ENCODE data around the gene FAM13A. TPM values are rescaled to one million over a fixed set of nuclear protein-coding genes. Genes with fewer than 3 reads are reported as not detected.

FAM13A gene
- total RNA-seq, 2 experiments from 2014 or later = 10.5 TPM

- no peak overlapping the region for H3K4me3 Mint-ChIP-seq
- peaks cover 14% of the 10 kb centered on the region for H3K36me3 Mint-ChIP-seq
- H3K4me1 Mint-ChIP-seq = no peaks in the 10 kb centered on the region
- no peak for DNase-seq
- no peaks in the 10 kb centered on the region for H3K27me3 Mint-ChIP-seq
- H3K9me3 Mint-ChIP-seq = no peaks in the 10 kb centered on the region
- no peak overlapping the region for H3K27ac Mint-ChIP-seq
- no peak for ATAC-seq (ENCODE audit: low read depth)
- POLR2A ChIA-PET = no interaction called here
Measured at GRCh38 chr4:88744609-88745008, 312.4 kb downstream of the FAM13A start.

GRCh38 chr4:88743696-88744095 lies 313.3 kb downstream of the FAM13A start:
- H3K4me3 Mint-ChIP-seq = no peak overlapping the region
- H3K36me3 Mint-ChIP-seq = peaks cover 11% of the 10 kb centered on the region
- no peaks in the 10 kb centered on the region for H3K9me3 Mint-ChIP-seq
- ATAC-seq (ENCODE audit: low read depth) = no peak
- no peaks in the 10 kb centered on the region for H3K4me1 Mint-ChIP-seq
- no peak overlapping the region for H3K27ac Mint-ChIP-seq
- POLR2A ChIA-PET = no interaction called here
- H3K27me3 Mint-ChIP-seq = no peaks in the 10 kb centered on the region
- DNase-seq = no peak

- DNase-seq (no peak), ATAC-seq (ENCODE audit: low read depth) (no peak)
- no peak overlapping the region for H3K27ac Mint-ChIP-seq
- no peaks in the 10 kb centered on the region for H3K9me3 Mint-ChIP-seq
- peaks cover 6% of the 10 kb centered on the region for H3K4me1 Mint-ChIP-seq
- no peaks in the 10 kb centered on the region for H3K27me3 Mint-ChIP-seq
- POLR2A ChIA-PET = no interaction called here
- peaks cover 8% of the 10 kb centered on the region for H3K36me3 Mint-ChIP-seq
- H3K4me3 Mint-ChIP-seq = no peak overlapping the region
Measured at GRCh38 chr4:88742561-88742960, 314.4 kb downstream of the FAM13A start.

- no peak overlapping the region for H3K4me3 Mint-ChIP-seq
- H3K36me3 Mint-ChIP-seq = peaks cover 8% of the 10 kb centered on the region
- H3K27ac Mint-ChIP-seq = no peak overlapping the region
- ATAC-seq (ENCODE audit: low read depth) (no peak), DNase-seq (no peak)
- no peaks in the 10 kb centered on the region for H3K9me3 Mint-ChIP-seq
- H3K4me1 Mint-ChIP-seq = peaks cover 11% of the 10 kb centered on the region
- H3K27me3 Mint-ChIP-seq = no peaks in the 10 kb centered on the region
- POLR2A ChIA-PET = no interaction called here
Measured at GRCh38 chr4:88738180-88738579, 318.8 kb downstream of the FAM13A start.

GRCh38 chr4:88737307-88737941 lies 319.6 kb downstream of the FAM13A start:
- Mint-ChIP-seq H3K36me3 (peaks cover 8% of the 10 kb centered on the region), H3K27ac (no peak overlapping the region), H3K4me3 (peak overlapping the region; percentile 69), H3K27me3 (no peaks in the 10 kb centered on the region), H3K9me3 (no peaks in the 10 kb centered on the region), H3K4me1 (peaks cover 11% of the 10 kb centered on the region)
- DNase-seq = no peak
- peak; percentile 75 for ATAC-seq (ENCODE audit: low read depth)
- POLR2A ChIA-PET = no interaction called here

- peaks cover 11% of the 10 kb centered on the region for H3K4me1 Mint-ChIP-seq
- no peak overlapping the region for H3K27ac Mint-ChIP-seq
- H3K27me3 Mint-ChIP-seq = no peaks in the 10 kb centered on the region
- peaks cover 8% of the 10 kb centered on the region for H3K36me3 Mint-ChIP-seq
- ATAC-seq (ENCODE audit: low read depth) (no peak), DNase-seq (no peak)
- no peak overlapping the region for H3K4me3 Mint-ChIP-seq
- no peaks in the 10 kb centered on the region for H3K9me3 Mint-ChIP-seq
- POLR2A ChIA-PET = no interaction called here
Measured at GRCh38 chr4:88736264-88736663, 320.7 kb downstream of the FAM13A start.

GRCh38 chr4:88735564-88735963 lies 321.4 kb downstream of the FAM13A start:
- H3K4me1 Mint-ChIP-seq = peaks cover 11% of the 10 kb centered on the region
- no peak for ATAC-seq (ENCODE audit: low read depth)
- no peaks in the 10 kb centered on the region for H3K27me3 Mint-ChIP-seq
- peaks cover 14% of the 10 kb centered on the region for H3K36me3 Mint-ChIP-seq
- H3K27ac Mint-ChIP-seq = no peak overlapping the region
- POLR2A ChIA-PET = no interaction called here
- no peak overlapping the region for H3K4me3 Mint-ChIP-seq
- H3K9me3 Mint-ChIP-seq = no peaks in the 10 kb centered on the region
- DNase-seq = no peak

GRCh38 chr4:88734403-88734949 lies 322.5 kb downstream of the FAM13A start:
- DNase-seq (no peak), ATAC-seq (ENCODE audit: low read depth) (no peak)
- H3K4me1 Mint-ChIP-seq = peaks cover 11% of the 10 kb centered on the region
- H3K4me3 Mint-ChIP-seq = no peak overlapping the region
- no peaks in the 10 kb centered on the region for H3K9me3 Mint-ChIP-seq
- no peak overlapping the region for H3K27ac Mint-ChIP-seq
- peaks cover 15% of the 10 kb centered on the region for H3K36me3 Mint-ChIP-seq
- POLR2A ChIA-PET = no interaction called here
- no peaks in the 10 kb centered on the region for H3K27me3 Mint-ChIP-seq

GRCh38 chr4:88732714-88733368 lies 324.1 kb downstream of the FAM13A start:
- H3K4me3 Mint-ChIP-seq = no peak overlapping the region
- POLR2A ChIA-PET = no interaction called here
- no peaks in the 10 kb centered on the region for H3K27me3 Mint-ChIP-seq
- peaks cover 17% of the 10 kb centered on the region for H3K36me3 Mint-ChIP-seq
- no peak for ATAC-seq (ENCODE audit: low read depth)
- DNase-seq = no peak
- H3K4me1 Mint-ChIP-seq = peaks cover 6% of the 10 kb centered on the region
- H3K27ac Mint-ChIP-seq = no peak overlapping the region
- no peaks in the 10 kb centered on the region for H3K9me3 Mint-ChIP-seq

GRCh38 chr4:88731381-88731780 lies 325.6 kb downstream of the FAM13A start:
- Mint-ChIP-seq H3K4me1 (no peaks in the 10 kb centered on the region), H3K27me3 (no peaks in the 10 kb centered on the region), H3K4me3 (no peak overlapping the region), H3K9me3 (no peaks in the 10 kb centered on the region), H3K36me3 (peaks cover 17% of the 10 kb centered on the region), H3K27ac (no peak overlapping the region)
- no peak for DNase-seq
- no peak for ATAC-seq (ENCODE audit: low read depth)
- POLR2A ChIA-PET = no interaction called here

GRCh38 chr4:88730811-88731210 lies 326.2 kb downstream of the FAM13A start:
- H3K27me3 Mint-ChIP-seq = no peaks in the 10 kb centered on the region
- no peak overlapping the region for H3K27ac Mint-ChIP-seq
- DNase-seq = no peak
- ATAC-seq (ENCODE audit: low read depth) = no peak
- no peaks in the 10 kb centered on the region for H3K4me1 Mint-ChIP-seq
- no peaks in the 10 kb centered on the region for H3K9me3 Mint-ChIP-seq
- POLR2A ChIA-PET = no interaction called here
- H3K36me3 Mint-ChIP-seq = peaks cover 17% of the 10 kb centered on the region
- no peak overlapping the region for H3K4me3 Mint-ChIP-seq

- H3K9me3 Mint-ChIP-seq = no peaks in the 10 kb centered on the region
- H3K27me3 Mint-ChIP-seq = no peaks in the 10 kb centered on the region
- H3K36me3 Mint-ChIP-seq = peaks cover 16% of the 10 kb centered on the region
- ATAC-seq (ENCODE audit: low read depth) = no peak
- H3K27ac Mint-ChIP-seq = no peak overlapping the region
- no peak overlapping the region for H3K4me3 Mint-ChIP-seq
- H3K4me1 Mint-ChIP-seq = no peaks in the 10 kb centered on the region
- POLR2A ChIA-PET = no interaction called here
- no peak for DNase-seq
Measured at GRCh38 chr4:88729146-88729760, 327.7 kb downstream of the FAM13A start.

- no peak overlapping the region for H3K4me3 Mint-ChIP-seq
- peaks cover 16% of the 10 kb centered on the region for H3K36me3 Mint-ChIP-seq
- H3K4me1 Mint-ChIP-seq = no peaks in the 10 kb centered on the region
- no peak overlapping the region for H3K27ac Mint-ChIP-seq
- no peak for DNase-seq
- no peaks in the 10 kb centered on the region for H3K27me3 Mint-ChIP-seq
- H3K9me3 Mint-ChIP-seq = no peaks in the 10 kb centered on the region
- no peak for ATAC-seq (ENCODE audit: low read depth)
- POLR2A ChIA-PET = no interaction called here
Measured at GRCh38 chr4:88728146-88728545, 328.8 kb downstream of the FAM13A start.

GRCh38 chr4:88725986-88726385 lies 331.0 kb downstream of the FAM13A start:
- DNase-seq (no peak), ATAC-seq (ENCODE audit: low read depth) (no peak)
- Mint-ChIP-seq H3K27ac (no peak overlapping the region), H3K4me3 (no peak overlapping the region), H3K36me3 (peaks cover 15% of the 10 kb centered on the region), H3K27me3 (no peaks in the 10 kb centered on the region), H3K4me1 (no peaks in the 10 kb centered on the region), H3K9me3 (no peaks in the 10 kb centered on the region)
- POLR2A ChIA-PET = interaction anchor here (0.7 kb wide), 1 partner anchor 15 kb away, joined by 3 read pairs; no protein-coding TSS in a partner anchor

All from activated naive CD8-positive, alpha-beta T cell treated with anti-CD3 and anti-CD28 coated beads, Interleukin-2, amount 10 ng/mL, durations not matched to agents 7 days and 5 days (primary cell).